Measurements from ENCODE around the gene LIPA. TPM values are rescaled to one million over a fixed set of nuclear protein-coding genes. Genes with fewer than 3 reads are reported as not detected.

The LIPA gene
- total RNA-seq, 2 donors from 2014 or later: 25.6 to 37.2 TPM

DNA sequence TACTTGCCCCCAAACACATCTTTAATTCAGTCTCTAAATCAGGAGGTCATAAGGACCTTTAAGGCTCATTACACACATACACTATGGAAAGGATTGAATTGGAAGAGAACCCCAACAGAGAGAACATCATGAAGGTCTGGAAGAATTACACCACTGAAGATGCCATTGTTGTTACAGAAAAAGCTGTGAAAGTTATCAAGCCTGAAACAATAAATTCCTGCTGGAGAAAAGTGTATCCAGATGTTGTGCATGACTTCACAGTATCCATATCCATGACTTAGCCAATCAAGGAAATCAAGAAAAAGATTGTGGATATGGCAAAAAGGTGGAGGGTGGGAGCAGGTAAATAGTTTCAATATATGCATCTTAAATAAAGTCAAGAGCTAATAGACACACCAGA, 13.7 kb downstream of the LIPA start:
- no peak for DNase-seq (ENCODE audit: low spot score)
- TF ChIP-seq POLR2AphosphoS5 (IDR thresholded peaks at IDR 0.05) (no peak), POLR2A (IDR thresholded peaks at IDR 0.05) (no peak)
- TF ChIP-seq, protein P1, sequence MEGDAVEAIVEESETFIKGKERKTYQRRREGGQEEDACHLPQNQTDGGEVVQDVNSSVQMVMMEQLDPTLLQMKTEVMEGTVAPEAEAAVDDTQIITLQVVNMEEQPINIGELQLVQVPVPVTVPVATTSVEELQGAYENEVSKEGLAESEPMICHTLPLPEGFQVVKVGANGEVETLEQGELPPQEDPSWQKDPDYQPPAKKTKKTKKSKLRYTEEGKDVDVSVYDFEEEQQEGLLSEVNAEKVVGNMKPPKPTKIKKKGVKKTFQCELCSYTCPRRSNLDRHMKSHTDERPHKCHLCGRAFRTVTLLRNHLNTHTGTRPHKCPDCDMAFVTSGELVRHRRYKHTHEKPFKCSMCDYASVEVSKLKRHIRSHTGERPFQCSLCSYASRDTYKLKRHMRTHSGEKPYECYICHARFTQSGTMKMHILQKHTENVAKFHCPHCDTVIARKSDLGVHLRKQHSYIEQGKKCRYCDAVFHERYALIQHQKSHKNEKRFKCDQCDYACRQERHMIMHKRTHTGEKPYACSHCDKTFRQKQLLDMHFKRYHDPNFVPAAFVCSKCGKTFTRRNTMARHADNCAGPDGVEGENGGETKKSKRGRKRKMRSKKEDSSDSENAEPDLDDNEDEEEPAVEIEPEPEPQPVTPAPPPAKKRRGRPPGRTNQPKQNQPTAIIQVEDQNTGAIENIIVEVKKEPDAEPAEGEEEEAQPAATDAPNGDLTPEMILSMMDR (IDR thresholded peaks at IDR 0.05): no peak
- H3K36me3 ChIP-seq: no peaks in the 10 kb centered on the region

DNA sequence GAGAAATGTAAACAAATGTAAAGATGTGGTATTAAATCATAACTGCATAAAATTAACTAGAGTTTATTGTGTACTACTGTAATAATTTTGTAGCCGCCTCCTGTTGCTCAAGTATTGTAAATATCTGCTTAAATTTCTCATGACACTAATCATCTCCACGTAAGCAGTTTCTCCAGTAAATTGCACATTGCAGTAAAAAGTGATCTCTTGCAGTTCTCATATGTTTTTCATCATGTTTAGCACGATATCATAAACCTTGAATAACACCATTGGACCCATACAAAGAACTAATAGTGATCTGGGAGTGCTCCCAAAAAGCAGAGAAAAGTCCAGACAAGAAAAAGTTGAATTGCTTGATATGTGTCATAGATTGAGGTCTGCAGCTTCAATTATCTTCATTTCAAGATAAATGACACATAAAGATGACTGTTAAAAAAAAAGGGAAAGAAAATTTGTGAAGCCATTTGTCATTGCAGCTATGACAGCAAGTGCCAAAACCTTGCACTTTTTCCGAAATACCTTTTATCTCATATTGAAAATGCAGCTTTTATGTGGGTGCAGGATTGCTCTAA, 15.3 kb downstream of the LIPA start:
- H3K36me3 ChIP-seq: no peaks in the 10 kb centered on the region
- H3K27ac ChIP-seq: no peak overlapping the region
- intact Hi-C loops (cut with DNase I): no loop called here
- no peak for TF ChIP-seq POLR2AphosphoS5 (IDR thresholded peaks at IDR 0.05)
- TF ChIP-seq POLR2A (IDR thresholded peaks at IDR 0.05): no peak
- TF ChIP-seq, protein P1 (IDR thresholded peaks at IDR 0.05): no peak
- no peak overlapping the region for H3K4me3 ChIP-seq
- no peaks in the 10 kb centered on the region for H3K4me1 ChIP-seq (replicated peaks)
- no peaks in the 10 kb centered on the region for H3K27me3 ChIP-seq (replicated peaks; ENCODE audit: insufficient read depth)
- DNase-seq (ENCODE audit: low spot score): no peak
- WGBS: 81% methylated on average over 4 of the region's 4 CpGs
- H3K9me3 ChIP-seq: no peaks in the 10 kb centered on the region

More for the DNA sequence above, 13.7 kb downstream of the LIPA start:
- Histone ChIP-seq H3K4me3 (no peak overlapping the region), H3K9me3 (no peaks in the 10 kb centered on the region), H3K27me3 (replicated peaks; ENCODE audit: insufficient read depth) (no peaks in the 10 kb centered on the region), H3K27ac (no peak overlapping the region), H3K4me1 (replicated peaks) (no peaks in the 10 kb centered on the region)
- intact Hi-C loops (cut with DNase I): no loop called here

DNA sequence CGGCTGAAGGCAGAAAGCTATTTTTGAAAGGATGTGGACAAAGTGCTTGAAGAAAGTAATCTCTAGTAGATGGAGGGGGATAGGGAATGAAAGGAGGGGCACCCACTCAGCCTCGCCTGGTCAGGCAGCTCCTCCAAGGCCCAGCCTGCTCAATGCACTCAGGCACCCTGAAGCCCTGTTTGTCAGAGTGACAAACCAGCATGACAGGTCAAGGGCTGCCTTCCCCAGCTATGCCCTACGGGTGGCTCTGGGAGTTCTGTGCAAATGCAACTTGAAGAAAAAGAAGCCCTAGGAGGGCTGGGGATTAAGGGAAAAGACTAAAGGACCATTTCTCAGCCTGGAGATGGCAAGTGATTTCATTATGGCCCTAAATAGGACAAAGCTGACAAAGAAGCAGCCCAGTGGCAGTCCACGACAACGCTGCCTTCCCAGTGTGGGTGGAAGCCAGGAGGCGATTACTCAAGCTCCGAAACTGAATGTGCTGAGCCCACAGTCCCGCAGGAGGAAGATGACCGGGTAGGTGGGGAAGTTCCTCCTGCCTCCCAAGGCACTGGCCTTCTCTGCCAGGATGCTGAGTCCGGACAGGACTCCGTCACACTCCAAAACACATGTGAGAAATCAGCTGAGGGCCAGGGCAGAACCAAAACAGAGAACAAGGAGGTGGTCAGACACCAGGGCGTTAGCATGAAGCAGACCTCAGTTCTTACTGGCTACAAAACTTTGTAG, 16.3 kb downstream of the LIPA start:
- no peaks in the 10 kb centered on the region for H3K27me3 ChIP-seq (replicated peaks; ENCODE audit: insufficient read depth)
- H3K36me3 ChIP-seq: no peaks in the 10 kb centered on the region
- no peak for DNase-seq (ENCODE audit: low spot score)
- TF ChIP-seq, protein P1 (IDR thresholded peaks at IDR 0.05): no peak
- TF ChIP-seq POLR2AphosphoS5 (IDR thresholded peaks at IDR 0.05) (no peak), POLR2A (IDR thresholded peaks at IDR 0.05) (no peak)
- 84% methylated on average over 12 of the region's 12 CpGs for WGBS
- H3K9me3 ChIP-seq: no peaks in the 10 kb centered on the region
- intact Hi-C loops (cut with DNase I): no loop called here
- no peak overlapping the region for H3K4me3 ChIP-seq
- H3K27ac ChIP-seq: no peak overlapping the region
- no peaks in the 10 kb centered on the region for H3K4me1 ChIP-seq (replicated peaks)

DNA sequence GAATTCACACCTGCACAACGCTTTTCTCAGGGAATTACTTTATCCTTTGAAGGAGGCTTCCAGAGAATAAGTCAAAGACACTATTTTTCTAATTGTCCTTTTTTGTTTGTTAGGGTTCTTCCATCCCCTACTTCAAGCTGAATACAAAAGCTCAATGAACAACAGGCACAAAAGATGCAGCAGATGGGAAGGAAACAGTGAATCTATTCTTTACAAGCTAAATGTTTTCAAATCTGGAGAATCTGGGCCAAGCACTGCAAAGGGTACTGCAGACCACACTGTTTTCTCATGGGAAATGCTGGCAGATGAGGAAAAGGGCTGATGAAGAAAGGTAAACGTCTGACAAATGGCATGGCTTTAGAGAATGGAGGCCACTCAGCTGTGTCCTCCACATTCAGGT, 18.5 kb downstream of the LIPA start:
- no peak overlapping the region for H3K4me3 ChIP-seq
- H3K9me3 ChIP-seq: no peaks in the 10 kb centered on the region
- no peaks in the 10 kb centered on the region for H3K27me3 ChIP-seq (replicated peaks; ENCODE audit: insufficient read depth)
- TF ChIP-seq POLR2AphosphoS5 (IDR thresholded peaks at IDR 0.05) (no peak), POLR2A (IDR thresholded peaks at IDR 0.05) (no peak)
- TF ChIP-seq, protein P1 (IDR thresholded peaks at IDR 0.05): no peak
- intact Hi-C loops (cut with DNase I): no loop called here
- H3K4me1 ChIP-seq (replicated peaks): no peaks in the 10 kb centered on the region
- H3K27ac ChIP-seq: no peak overlapping the region
- DNase-seq (ENCODE audit: low spot score): no peak
- WGBS: 85% methylated on average over 2 of the region's 2 CpGs
- no peaks in the 10 kb centered on the region for H3K36me3 ChIP-seq

DNA sequence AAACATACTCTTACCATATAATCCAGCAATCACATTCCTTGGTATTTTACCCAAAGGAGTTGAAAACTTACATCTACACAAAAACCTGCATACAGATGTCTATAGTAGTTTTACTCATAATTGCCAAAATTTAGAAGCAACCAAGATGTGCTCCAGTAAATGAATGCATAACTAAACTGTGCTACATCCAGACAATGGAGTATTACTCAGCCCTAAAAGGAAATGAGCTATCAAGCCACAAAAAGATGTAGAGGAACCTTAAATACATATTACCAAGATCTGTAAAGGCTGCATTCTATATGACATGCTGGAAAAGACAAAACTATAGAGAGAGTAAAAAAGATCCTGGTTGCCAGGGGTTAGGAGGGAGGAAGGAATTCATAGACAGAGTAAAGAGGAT, 22.6 kb downstream of the LIPA start:
- H3K4me1 ChIP-seq (replicated peaks): no peaks in the 10 kb centered on the region
- no peak for DNase-seq (ENCODE audit: low spot score)
- no peak for TF ChIP-seq POLR2A (IDR thresholded peaks at IDR 0.05)
- TF ChIP-seq, protein P1 (IDR thresholded peaks at IDR 0.05): no peak
- TF ChIP-seq POLR2AphosphoS5 (IDR thresholded peaks at IDR 0.05): no peak
- no peaks in the 10 kb centered on the region for H3K27me3 ChIP-seq (replicated peaks; ENCODE audit: insufficient read depth)
- no peak overlapping the region for H3K27ac ChIP-seq
- no peaks in the 10 kb centered on the region for H3K9me3 ChIP-seq
- no peaks in the 10 kb centered on the region for H3K36me3 ChIP-seq
- intact Hi-C loops (cut with DNase I): no loop called here
- H3K4me3 ChIP-seq: no peak overlapping the region
